ENCODE results near the gene DPP6. TPM values are rescaled to one million over a fixed set of nuclear protein-coding genes. Genes with fewer than 3 reads are reported as not detected.

The DPP6 gene
- polyA plus RNA-seq, 1 donor (not counting 4 experiments of a cell fraction or from before 2014, with no cell fraction given) = not detected

DNA sequence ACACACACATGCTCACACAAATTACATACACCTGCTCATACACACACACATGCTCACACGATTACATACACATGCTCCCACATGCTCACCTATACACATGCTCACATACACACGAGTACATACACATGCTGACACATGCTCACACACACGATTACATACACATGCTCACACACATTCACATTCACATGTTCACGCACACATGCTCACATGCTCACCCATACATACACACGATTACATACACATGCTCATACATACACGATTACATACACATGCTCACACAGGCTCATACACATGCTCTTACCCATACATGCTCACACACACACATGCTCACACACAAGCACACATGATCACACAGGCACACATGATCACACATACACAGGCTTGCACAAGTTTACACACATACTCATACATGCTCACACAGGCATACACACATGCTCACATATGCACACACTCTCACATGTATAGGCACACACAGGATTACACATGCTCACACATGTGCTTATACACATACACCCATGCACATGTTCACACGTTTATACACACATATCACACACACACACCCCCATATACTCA lies 832.2 kb downstream of the DPP6 start:
- H3K9me1 ChIP-seq (ENCODE audit: control insufficient read depth, extremely low read depth, insufficient read depth, low read length) = no peaks in the 10 kb centered on the region
- FAIRE-seq (no peak), DNase-seq (ENCODE audit: low read depth, low spot score) (no peak)
- no peak overlapping the region for H2AFZ ChIP-seq (ENCODE audit: control insufficient read depth, low read length)
- TF ChIP-seq, protein P1, sequence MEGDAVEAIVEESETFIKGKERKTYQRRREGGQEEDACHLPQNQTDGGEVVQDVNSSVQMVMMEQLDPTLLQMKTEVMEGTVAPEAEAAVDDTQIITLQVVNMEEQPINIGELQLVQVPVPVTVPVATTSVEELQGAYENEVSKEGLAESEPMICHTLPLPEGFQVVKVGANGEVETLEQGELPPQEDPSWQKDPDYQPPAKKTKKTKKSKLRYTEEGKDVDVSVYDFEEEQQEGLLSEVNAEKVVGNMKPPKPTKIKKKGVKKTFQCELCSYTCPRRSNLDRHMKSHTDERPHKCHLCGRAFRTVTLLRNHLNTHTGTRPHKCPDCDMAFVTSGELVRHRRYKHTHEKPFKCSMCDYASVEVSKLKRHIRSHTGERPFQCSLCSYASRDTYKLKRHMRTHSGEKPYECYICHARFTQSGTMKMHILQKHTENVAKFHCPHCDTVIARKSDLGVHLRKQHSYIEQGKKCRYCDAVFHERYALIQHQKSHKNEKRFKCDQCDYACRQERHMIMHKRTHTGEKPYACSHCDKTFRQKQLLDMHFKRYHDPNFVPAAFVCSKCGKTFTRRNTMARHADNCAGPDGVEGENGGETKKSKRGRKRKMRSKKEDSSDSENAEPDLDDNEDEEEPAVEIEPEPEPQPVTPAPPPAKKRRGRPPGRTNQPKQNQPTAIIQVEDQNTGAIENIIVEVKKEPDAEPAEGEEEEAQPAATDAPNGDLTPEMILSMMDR (optimal IDR thresholded peaks at IDR 0.05 in 1 of 3, IDR thresholded peaks at IDR 0.05 in 1 of 3, conservative IDR thresholded peaks at IDR 0.05 in 1 of 3; ENCODE audit: extremely low read depth in 1 of 3, insufficient read depth in 2 of 3, low read length in 3 of 3) = no peak
- TF ChIP-seq EZH2 (IDR thresholded peaks at IDR 0.05; ENCODE audit: low read length) = no peak
- H3K4me1 ChIP-seq (ENCODE audit: control insufficient read depth, extremely low read depth, insufficient read depth, low read length) = no peaks in the 10 kb centered on the region
- H3K9me3 ChIP-seq (ENCODE audit: control insufficient read depth, low read depth, low read length) = peaks cover 27% of the 10 kb centered on the region
- no peaks in the 10 kb centered on the region for H3K79me2 ChIP-seq (ENCODE audit: control insufficient read depth, insufficient read depth, low read length)
- dilution Hi-C loops (cut with MboI; ENCODE audit: extremely low pct_ligation_motif_present, low sequenced_read_pairs) = no loop called here
- no peak overlapping the region for H3K9ac ChIP-seq (ENCODE audit: control insufficient read depth, extremely low read depth, insufficient read depth, low read length)
- H3K27me3 ChIP-seq (ENCODE audit: control insufficient read depth, extremely low read depth, insufficient read depth, low read length) = no peaks in the 10 kb centered on the region
- H3K4me2 ChIP-seq (ENCODE audit: control insufficient read depth, extremely low read depth, insufficient read depth, low read depth, low read length) = no peak overlapping the region
- H3K27ac ChIP-seq (ENCODE audit: control insufficient read depth, insufficient read depth, low read length) = no peak overlapping the region
- H3K4me3 ChIP-seq (ENCODE audit: control insufficient read depth in 2 of 3, extremely low read depth in 1 of 3, insufficient read depth in 2 of 3, low read depth in 1 of 3, low read length in 3 of 3) = no peak overlapping the region
- H4K20me1 ChIP-seq (ENCODE audit: control insufficient read depth, extremely low read depth, insufficient read depth, low read length) = no peaks in the 10 kb centered on the region
- H3K36me3 ChIP-seq (ENCODE audit: control insufficient read depth in 2 of 2, extremely low read depth in 1 of 2, insufficient read depth in 2 of 2, low read length in 2 of 2) = no peaks in the 10 kb centered on the region

DNA sequence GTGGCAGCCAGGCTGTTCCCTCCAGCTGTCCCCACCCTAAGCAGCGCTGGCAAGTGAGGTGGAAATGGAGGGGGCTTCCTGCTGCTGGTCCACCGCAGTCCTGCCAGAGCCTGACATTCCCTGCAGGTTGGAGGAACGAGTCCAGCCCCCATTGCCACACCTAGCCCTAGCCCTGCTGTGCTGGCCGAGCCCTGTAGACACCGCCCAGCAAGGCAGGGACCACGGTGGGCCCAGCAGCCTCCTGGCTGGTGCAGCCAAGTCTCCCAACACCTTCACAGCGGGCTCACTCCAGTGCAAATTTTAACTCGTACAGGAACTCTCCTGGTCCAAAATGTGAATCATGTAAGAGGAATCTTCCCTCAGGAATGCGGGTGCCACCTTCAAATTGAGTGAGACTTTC lies 834.4 kb downstream of the DPP6 start:
- H3K27ac ChIP-seq (ENCODE audit: control insufficient read depth, insufficient read depth, low read length) = no peak overlapping the region
- H3K4me1 ChIP-seq (ENCODE audit: control insufficient read depth, extremely low read depth, insufficient read depth, low read length) = no peaks in the 10 kb centered on the region
- no peaks in the 10 kb centered on the region for H3K9me1 ChIP-seq (ENCODE audit: control insufficient read depth, extremely low read depth, insufficient read depth, low read length)
- H3K9me3 ChIP-seq (ENCODE audit: control insufficient read depth, low read depth, low read length) = peaks cover 31% of the 10 kb centered on the region
- no peak overlapping the region for H2AFZ ChIP-seq (ENCODE audit: control insufficient read depth, low read length)
- dilution Hi-C loops (cut with MboI; ENCODE audit: extremely low pct_ligation_motif_present, low sequenced_read_pairs) = no loop called here
- H4K20me1 ChIP-seq (ENCODE audit: control insufficient read depth, extremely low read depth, insufficient read depth, low read length) = no peaks in the 10 kb centered on the region
- FAIRE-seq (no peak), DNase-seq (ENCODE audit: low read depth, low spot score) (no peak)
- no peak overlapping the region for H3K9ac ChIP-seq (ENCODE audit: control insufficient read depth, extremely low read depth, insufficient read depth, low read length)
- no peak for TF ChIP-seq EZH2 (IDR thresholded peaks at IDR 0.05; ENCODE audit: low read length)
- TF ChIP-seq, protein P1 (optimal IDR thresholded peaks at IDR 0.05 in 1 of 3, IDR thresholded peaks at IDR 0.05 in 1 of 3, conservative IDR thresholded peaks at IDR 0.05 in 1 of 3; ENCODE audit: extremely low read depth in 1 of 3, insufficient read depth in 2 of 3, low read length in 3 of 3) = no peak
- no peaks in the 10 kb centered on the region for H3K27me3 ChIP-seq (ENCODE audit: control insufficient read depth, extremely low read depth, insufficient read depth, low read length)
- H3K4me3 ChIP-seq (ENCODE audit: control insufficient read depth in 2 of 3, extremely low read depth in 1 of 3, insufficient read depth in 2 of 3, low read depth in 1 of 3, low read length in 3 of 3) = no peak overlapping the region
- no peaks in the 10 kb centered on the region for H3K36me3 ChIP-seq (ENCODE audit: control insufficient read depth in 2 of 2, extremely low read depth in 1 of 2, insufficient read depth in 2 of 2, low read length in 2 of 2)
- no peaks in the 10 kb centered on the region for H3K79me2 ChIP-seq (ENCODE audit: control insufficient read depth, insufficient read depth, low read length)
- no peak overlapping the region for H3K4me2 ChIP-seq (ENCODE audit: control insufficient read depth, extremely low read depth, insufficient read depth, low read depth, low read length)

Measured in keratinocyte (primary cell).